Activated naive CD4-positive, alpha-beta T cell treated with anti-CD3 and anti-CD28 coated beads, Interleukin-2, amount 50 U/mL, for 24 hours (primary cell): ENCODE measurements around the gene PHLDB1.

ENCODE experiments used
- H3K27ac Mint-ChIP-seq: one replicate; pipeline ENCODE4 v1.8.0; 2021; ENCODE audit warnings: mild to moderate bottlenecking, mixed read lengths
- H3K27me3 Mint-ChIP-seq: one replicate; pipeline ENCODE4 v1.8.0; 2021; ENCODE audit warnings: mixed read lengths
- H3K36me3 Mint-ChIP-seq: one replicate; pipeline ENCODE4 v1.8.0; 2021; ENCODE audit warnings: mixed read lengths
- H3K4me1 Mint-ChIP-seq: one replicate; pipeline ENCODE4 v1.8.0; 2021; ENCODE audit warnings: mixed read lengths
- H3K4me3 Mint-ChIP-seq: one replicate; pipeline ENCODE4 v1.8.0; 2021; ENCODE audit warnings: mild to moderate bottlenecking, mixed read lengths
- H3K9me3 Mint-ChIP-seq: one replicate; pipeline ENCODE4 v1.8.0; 2021; ENCODE audit warnings: mixed read lengths

Gene PHLDB1

GRCh38 chr11:118628031-118628430 is 20.6 kb downstream of the PHLDB1 start:
- H3K4me1 Mint-ChIP-seq, result no peaks in the 10 kb centered on the region
- H3K36me3 Mint-ChIP-seq, result no peaks in the 10 kb centered on the region
- no peak overlapping the region for H3K4me3 Mint-ChIP-seq
- H3K27ac Mint-ChIP-seq, result no peak overlapping the region
- H3K27me3 Mint-ChIP-seq, result no peaks in the 10 kb centered on the region
- H3K9me3 Mint-ChIP-seq, result no peaks in the 10 kb centered on the region

- no peaks in the 10 kb centered on the region for H3K27me3 Mint-ChIP-seq
- H3K4me3 Mint-ChIP-seq, result no peak overlapping the region
- H3K4me1 Mint-ChIP-seq, result no peaks in the 10 kb centered on the region
- no peaks in the 10 kb centered on the region for H3K9me3 Mint-ChIP-seq
- H3K36me3 Mint-ChIP-seq, result no peaks in the 10 kb centered on the region
- H3K27ac Mint-ChIP-seq, result no peak overlapping the region
These were observed 21.0 kb downstream of the PHLDB1 start for GRCh38 chr11:118628432-118628831.

- Mint-ChIP-seq H3K9me3 (no peaks in the 10 kb centered on the region), H3K4me1 (no peaks in the 10 kb centered on the region), H3K27me3 (no peaks in the 10 kb centered on the region), H3K4me3 (no peak overlapping the region), H3K36me3 (no peaks in the 10 kb centered on the region), H3K27ac (no peak overlapping the region)
These were observed 21.6 kb downstream of the PHLDB1 start for GRCh38 chr11:118628861-118629549.

GRCh38 chr11:118629761-118630661 is 22.6 kb downstream of the PHLDB1 start:
- Mint-ChIP-seq H3K4me3 (no peak overlapping the region), H3K36me3 (no peaks in the 10 kb centered on the region), H3K27ac (no peak overlapping the region), H3K9me3 (no peaks in the 10 kb centered on the region), H3K27me3 (no peaks in the 10 kb centered on the region), H3K4me1 (no peaks in the 10 kb centered on the region)

DNA sequence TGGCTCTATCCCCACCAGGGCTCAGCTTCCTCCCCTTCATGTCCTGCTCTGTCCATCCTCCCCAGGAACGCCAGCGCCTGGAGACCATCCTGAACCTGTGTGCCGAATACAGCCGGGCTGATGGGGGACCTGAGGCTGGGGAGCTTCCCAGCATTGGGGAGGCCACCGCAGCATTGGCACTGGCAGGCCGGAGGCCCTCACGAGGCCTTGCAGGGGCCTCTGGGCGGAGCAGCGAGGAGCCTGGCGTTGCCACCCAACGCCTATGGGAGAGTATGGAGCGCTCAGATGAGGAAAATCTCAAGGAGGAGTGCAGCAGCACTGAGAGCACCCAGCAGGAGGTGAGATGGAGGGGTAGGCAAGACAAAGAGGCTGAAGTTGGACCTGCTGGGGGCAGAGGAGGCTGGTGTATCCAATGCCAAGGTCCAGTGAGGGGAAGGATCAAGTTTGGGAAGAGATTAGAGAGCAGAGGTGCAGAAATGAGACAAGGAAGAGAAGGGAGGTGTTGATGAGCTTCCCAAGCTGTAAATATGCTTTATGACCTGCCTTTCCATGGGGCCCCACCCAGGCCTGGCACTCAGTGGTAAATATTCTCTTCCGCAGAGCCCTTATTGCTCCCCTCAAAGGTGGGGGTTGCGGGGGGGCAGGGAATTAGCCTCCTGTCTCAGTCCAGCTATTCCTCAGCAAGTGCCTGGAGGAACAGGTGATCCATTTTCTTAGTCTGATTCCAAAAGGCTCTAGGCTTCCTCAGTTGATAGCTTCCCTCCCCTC is 23.9 kb downstream of the PHLDB1 start:
- Mint-ChIP-seq H3K27me3 (no peaks in the 10 kb centered on the region), H3K4me1 (no peaks in the 10 kb centered on the region), H3K36me3 (no peaks in the 10 kb centered on the region), H3K4me3 (no peak overlapping the region), H3K27ac (no peak overlapping the region), H3K9me3 (no peaks in the 10 kb centered on the region)

DNA sequence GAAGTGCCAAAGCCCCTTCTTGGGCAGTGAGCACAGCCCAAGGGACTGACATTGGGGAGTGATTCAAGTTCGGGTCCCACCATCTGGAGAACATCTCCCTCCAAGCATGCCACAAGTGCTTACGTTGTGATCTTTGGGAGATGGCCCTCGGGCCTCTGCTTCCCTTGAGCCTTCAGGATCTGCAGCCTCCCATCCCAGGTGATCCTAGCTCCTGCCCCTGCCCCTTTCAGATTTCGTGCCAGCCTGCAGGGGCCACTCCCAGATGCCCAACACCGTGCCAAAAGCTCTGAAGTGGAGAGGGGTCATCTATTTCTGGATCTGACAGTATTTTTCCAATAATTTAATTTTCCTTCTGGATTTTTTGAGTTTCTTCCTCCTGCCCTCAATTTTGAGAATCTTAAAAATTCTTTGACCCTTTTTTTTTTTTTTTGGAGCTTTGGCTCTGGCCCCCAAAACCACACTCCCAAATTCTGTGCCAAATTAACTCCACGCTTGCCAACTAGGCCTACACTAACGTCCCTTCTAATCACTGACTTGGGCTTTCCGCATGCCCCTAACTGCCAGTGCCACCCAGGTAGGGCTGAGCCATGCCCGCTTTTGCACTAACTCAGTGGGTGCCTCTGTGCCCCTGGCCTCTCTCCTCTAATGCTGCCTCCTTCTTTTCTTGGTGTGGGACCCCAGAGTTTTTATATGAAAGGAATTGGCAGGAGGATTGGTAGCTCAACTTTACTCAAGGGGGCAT is 25.3 kb downstream of the PHLDB1 start:
- Mint-ChIP-seq H3K9me3 (no peaks in the 10 kb centered on the region), H3K27me3 (no peaks in the 10 kb centered on the region), H3K27ac (no peak overlapping the region), H3K4me1 (no peaks in the 10 kb centered on the region), H3K4me3 (no peak overlapping the region), H3K36me3 (no peaks in the 10 kb centered on the region)

DNA sequence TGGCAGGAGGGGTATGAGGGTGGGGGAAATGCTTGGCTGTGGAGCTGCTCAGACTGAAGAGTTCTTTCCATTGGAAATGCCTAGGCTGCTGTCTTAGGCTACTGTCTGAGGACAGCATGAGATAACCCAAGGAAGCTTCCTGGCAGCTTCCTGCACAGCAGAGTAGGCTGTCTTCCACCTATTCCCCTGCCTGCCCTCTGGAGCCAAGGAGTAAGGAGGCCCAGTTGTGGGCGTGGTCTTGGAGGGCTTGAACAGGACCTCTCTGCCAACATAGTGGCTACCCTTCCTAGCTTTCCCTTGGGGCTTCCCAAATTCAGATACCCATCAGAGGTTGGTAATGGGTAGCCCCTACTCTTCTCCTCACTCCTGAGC is 25.9 kb downstream of the PHLDB1 start:
- no peak overlapping the region for H3K4me3 Mint-ChIP-seq

DNA sequence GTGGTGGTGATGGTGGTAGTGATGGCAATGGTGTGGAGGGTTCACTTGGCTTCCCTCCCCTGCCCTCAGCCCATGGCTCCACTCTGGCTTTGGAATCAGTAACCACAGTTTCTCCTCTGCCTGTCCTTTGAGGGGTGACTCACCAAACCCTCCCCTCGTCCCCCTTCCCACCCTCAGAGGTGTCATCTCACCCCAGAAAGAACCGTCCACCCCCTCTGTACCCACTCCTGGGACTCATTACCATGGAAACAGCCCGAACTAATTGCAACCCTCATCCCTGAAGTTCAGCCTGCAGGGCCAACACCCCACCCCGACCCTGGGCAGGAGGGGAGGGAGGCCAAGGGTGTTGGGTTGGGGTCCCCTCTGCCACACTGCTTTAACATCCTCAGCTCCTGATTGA is 26.6 kb downstream of the PHLDB1 start:
- Mint-ChIP-seq H3K27me3 (no peaks in the 10 kb centered on the region), H3K27ac (no peak overlapping the region), H3K9me3 (no peaks in the 10 kb centered on the region)

More for the DNA sequence above, 25.9 kb downstream of the PHLDB1 start:
- Mint-ChIP-seq H3K36me3 (no peaks in the 10 kb centered on the region), H3K27me3 (no peaks in the 10 kb centered on the region), H3K4me1 (no peaks in the 10 kb centered on the region), H3K9me3 (no peaks in the 10 kb centered on the region), H3K27ac (no peak overlapping the region)

DNA sequence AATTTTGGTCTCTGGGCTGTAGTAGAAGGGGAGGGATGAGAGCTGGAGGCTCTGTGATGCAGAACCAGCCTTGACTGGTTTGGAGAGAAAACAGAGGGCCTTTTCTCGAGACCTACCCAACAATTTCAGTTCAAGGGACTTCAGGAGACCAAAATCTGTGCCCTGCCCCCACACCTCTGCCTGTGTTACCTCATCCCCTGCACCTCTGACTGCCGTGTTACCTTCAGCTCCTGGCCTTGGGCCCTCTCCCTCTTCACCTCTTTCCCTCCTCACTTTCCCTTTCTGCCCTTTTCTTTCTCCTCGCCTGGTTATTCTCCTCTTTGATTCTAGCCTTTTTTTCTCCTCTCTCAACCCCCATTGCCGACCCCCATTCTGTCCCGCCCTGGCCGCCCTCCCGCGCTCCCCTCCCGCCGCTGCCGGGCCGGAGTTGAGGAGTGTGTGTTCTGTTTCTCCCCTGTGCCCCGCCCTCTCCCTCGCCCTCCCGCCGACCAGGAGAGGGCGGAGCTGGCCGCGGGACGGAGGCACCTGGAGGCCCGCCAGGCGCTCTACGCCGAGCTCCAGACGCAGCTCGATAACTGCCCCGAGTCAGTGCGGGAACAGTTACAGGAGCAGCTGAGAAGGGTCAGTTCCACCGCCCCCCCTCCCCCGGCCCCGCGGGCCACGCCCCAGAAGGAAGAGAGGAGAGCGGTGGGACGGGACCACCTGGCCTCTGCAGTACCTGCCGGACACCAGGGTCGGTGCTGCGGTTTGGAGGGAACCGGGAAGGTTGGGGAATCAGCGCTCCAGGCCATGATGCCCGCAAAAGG is 27.2 kb downstream of the PHLDB1 start:
- no peaks in the 10 kb centered on the region for H3K9me3 Mint-ChIP-seq
- no peak overlapping the region for H3K27ac Mint-ChIP-seq
- no peaks in the 10 kb centered on the region for H3K27me3 Mint-ChIP-seq
- H3K4me1 Mint-ChIP-seq, result no peaks in the 10 kb centered on the region
- no peaks in the 10 kb centered on the region for H3K36me3 Mint-ChIP-seq
- peak overlapping the region; percentile 4 for H3K4me3 Mint-ChIP-seq

More for the DNA sequence above, 26.6 kb downstream of the PHLDB1 start:
- Mint-ChIP-seq H3K4me1 (no peaks in the 10 kb centered on the region), H3K36me3 (no peaks in the 10 kb centered on the region), H3K4me3 (no peak overlapping the region)

- H3K27me3 Mint-ChIP-seq, result no peaks in the 10 kb centered on the region
- no peak overlapping the region for H3K27ac Mint-ChIP-seq
- no peak overlapping the region for H3K4me3 Mint-ChIP-seq
- no peaks in the 10 kb centered on the region for H3K9me3 Mint-ChIP-seq
- no peaks in the 10 kb centered on the region for H3K4me1 Mint-ChIP-seq
- no peaks in the 10 kb centered on the region for H3K36me3 Mint-ChIP-seq
These were observed 27.8 kb downstream of the PHLDB1 start for GRCh38 chr11:118635237-118635591.

DNA sequence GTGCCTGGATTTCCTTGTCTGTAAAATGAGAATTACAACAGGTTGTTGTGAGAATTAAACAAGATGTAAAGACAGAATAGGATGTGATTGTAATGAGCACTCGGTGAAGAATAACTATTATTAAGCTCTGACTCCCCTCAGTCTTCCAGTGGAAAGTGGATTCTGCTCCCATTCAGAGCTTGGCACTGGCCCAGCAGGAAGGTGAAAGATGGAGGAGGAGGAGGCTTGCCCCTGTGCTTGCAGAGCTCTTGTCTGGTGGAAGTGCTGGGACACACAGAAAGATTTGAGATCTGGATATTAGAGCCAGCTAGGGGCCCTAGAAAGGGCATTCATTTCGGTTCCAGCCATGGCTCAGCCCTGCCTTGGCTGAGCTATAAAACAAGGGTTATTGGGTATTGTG is 28.2 kb downstream of the PHLDB1 start:
- H3K27me3 Mint-ChIP-seq, result no peaks in the 10 kb centered on the region
- H3K36me3 Mint-ChIP-seq, result no peaks in the 10 kb centered on the region
- H3K4me1 Mint-ChIP-seq, result no peaks in the 10 kb centered on the region
- no peak overlapping the region for H3K27ac Mint-ChIP-seq
- no peaks in the 10 kb centered on the region for H3K9me3 Mint-ChIP-seq
- no peak overlapping the region for H3K4me3 Mint-ChIP-seq

- H3K36me3 Mint-ChIP-seq, result no peaks in the 10 kb centered on the region
- no peaks in the 10 kb centered on the region for H3K9me3 Mint-ChIP-seq
- no peaks in the 10 kb centered on the region for H3K27me3 Mint-ChIP-seq
- H3K27ac Mint-ChIP-seq, result no peak overlapping the region
- no peaks in the 10 kb centered on the region for H3K4me1 Mint-ChIP-seq
- no peak overlapping the region for H3K4me3 Mint-ChIP-seq
These were observed 29.3 kb downstream of the PHLDB1 start for GRCh38 chr11:118636569-118637290.

DNA sequence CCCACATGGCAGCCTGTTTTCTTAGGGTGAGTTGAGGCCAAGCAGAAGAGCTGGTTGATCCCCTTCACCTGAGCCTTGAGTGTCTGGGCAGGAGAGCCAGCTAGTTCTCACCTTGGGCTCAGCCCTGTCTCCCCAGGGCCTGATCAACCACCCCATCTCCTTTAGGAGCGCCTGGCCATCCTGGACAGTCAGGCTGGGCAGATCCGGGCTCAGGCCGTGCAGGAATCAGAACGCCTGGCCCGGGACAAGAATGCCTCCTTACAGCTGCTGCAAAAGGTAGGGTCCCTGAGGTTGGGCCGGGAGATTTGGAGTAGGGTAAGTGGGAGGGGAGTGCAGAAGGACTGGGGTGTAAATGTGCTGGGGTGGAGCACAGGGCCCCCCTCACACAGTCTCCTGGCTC is 31.3 kb downstream of the PHLDB1 start:
- no peaks in the 10 kb centered on the region for H3K36me3 Mint-ChIP-seq
- no peaks in the 10 kb centered on the region for H3K9me3 Mint-ChIP-seq
- H3K4me3 Mint-ChIP-seq, result no peak overlapping the region
- no peak overlapping the region for H3K27ac Mint-ChIP-seq
- H3K27me3 Mint-ChIP-seq, result no peaks in the 10 kb centered on the region
- no peaks in the 10 kb centered on the region for H3K4me1 Mint-ChIP-seq

GRCh38 chr11:118639899-118640298 is 32.5 kb downstream of the PHLDB1 start:
- no peak overlapping the region for H3K4me3 Mint-ChIP-seq
- H3K4me1 Mint-ChIP-seq, result no peaks in the 10 kb centered on the region
- no peak overlapping the region for H3K27ac Mint-ChIP-seq
- no peaks in the 10 kb centered on the region for H3K27me3 Mint-ChIP-seq
- H3K36me3 Mint-ChIP-seq, result no peaks in the 10 kb centered on the region
- no peaks in the 10 kb centered on the region for H3K9me3 Mint-ChIP-seq
